H9 (cell line): ENCODE measurements around the gene UCMA. TPM values are rescaled to one million over a fixed set of nuclear protein-coding genes. Genes with fewer than 3 reads are reported as not detected.

ENCODE experiments used
- DNase-seq: peaks from one replicate; pipeline ENCODE4 v3.0.0-alpha.2; 2017
- H2AFZ ChIP-seq: one replicate; pipeline ENCODE4 v1.6.1; 2013; ENCODE audit warnings: mild to moderate bottlenecking, low read length, control low read depth, moderate library complexity
- H2AK5ac ChIP-seq: 2 replicates; pipeline ENCODE4 v1.6.1; 2013; ENCODE audit warnings: low read length, control low read depth, mixed read lengths; ENCODE audit not compliant: insufficient read length
- H2BK120ac ChIP-seq: one replicate; pipeline ENCODE4 v1.6.1; 2013; ENCODE audit warnings: low read depth, mild to moderate bottlenecking, low read length, control low read depth, inconsistent platforms; ENCODE audit not compliant: poor library complexity, severe bottlenecking
- H2BK12ac ChIP-seq: 2 replicates; pipeline ENCODE4 v1.6.1; 2013; ENCODE audit warnings: low read length, control low read depth, mixed read lengths, low read depth; ENCODE audit not compliant: insufficient read length
- H2BK15ac ChIP-seq: 2 replicates; pipeline ENCODE4 v1.6.1; 2013; ENCODE audit warnings: low read depth, low read length, control low read depth
- H2BK20ac ChIP-seq: one replicate; pipeline ENCODE4 v1.6.1; 2013; ENCODE audit warnings: low read depth, mild to moderate bottlenecking, low read length, control low read depth, inconsistent platforms; ENCODE audit not compliant: poor library complexity, severe bottlenecking
- H2BK5ac ChIP-seq: 2 replicates; pipeline ENCODE4 v1.6.1; 2013; ENCODE audit warnings: low read length, control low read depth, mixed read lengths; ENCODE audit not compliant: insufficient read length
- H3K14ac ChIP-seq: 2 replicates; pipeline ENCODE4 v1.6.1; 2013; ENCODE audit warnings: low read length, control low read depth; ENCODE audit not compliant: insufficient read depth
- H3K18ac ChIP-seq: 2 replicates; pipeline ENCODE4 v1.6.1; 2013; ENCODE audit warnings: low read depth, mild to moderate bottlenecking, mixed read lengths, low read length, control low read depth; ENCODE audit not compliant: insufficient read length
- H3K23ac ChIP-seq: 2 replicates; pipeline ENCODE4 v1.6.1; 2013; ENCODE audit warnings: low read length, control low read depth, mixed read lengths, low read depth; ENCODE audit not compliant: insufficient read length
- H3K23me2 ChIP-seq: 2 replicates; pipeline ENCODE4 v1.6.1; 2013; ENCODE audit warnings: low read depth, mild to moderate bottlenecking, mixed read lengths, low read length, control low read depth; ENCODE audit not compliant: insufficient read length, poor library complexity, severe bottlenecking
- H3K27ac ChIP-seq: 2 replicates; pipeline ENCODE4 v1.5.1; 2013; ENCODE audit warnings: low read length, control low read depth, mixed read lengths, low read depth; ENCODE audit not compliant: insufficient read length
- H3K27me3 ChIP-seq: 2 replicates; pipeline ENCODE4 v1.6.1; 2013; ENCODE audit warnings: low read length, control low read depth, inconsistent platforms; ENCODE audit not compliant: insufficient read depth
- H3K4ac ChIP-seq: 2 replicates; pipeline ENCODE4 v1.6.1; 2013; ENCODE audit warnings: low read depth, mild to moderate bottlenecking, control low read depth, inconsistent platforms, low read length, moderate library complexity
- H3K4me1 ChIP-seq: 2 replicates; pipeline ENCODE4 v1.6.1; 2013; ENCODE audit warnings: low read length, control low read depth, inconsistent platforms; ENCODE audit not compliant: insufficient read depth
- H3K4me2 ChIP-seq: 2 replicates; pipeline ENCODE4 v1.6.1; 2013; ENCODE audit warnings: low read length, control low read depth, mixed read lengths; ENCODE audit not compliant: insufficient read length, insufficient read depth
- H3K56ac ChIP-seq: 2 replicates; pipeline ENCODE4 v1.6.1; 2013; ENCODE audit warnings: low read depth, mild to moderate bottlenecking, mixed read lengths, low read length, control low read depth; ENCODE audit not compliant: insufficient read length
- H3K79me1 ChIP-seq: 2 replicates; pipeline ENCODE4 v1.6.1; 2013; ENCODE audit warnings: low read depth, mild to moderate bottlenecking, moderate library complexity, low read length, control low read depth, inconsistent platforms; ENCODE audit not compliant: insufficient read depth, poor library complexity, severe bottlenecking
- H3K79me2 ChIP-seq: 2 replicates; pipeline ENCODE4 v1.6.1; 2013; ENCODE audit warnings: low read length, control low read depth, inconsistent platforms; ENCODE audit not compliant: insufficient read depth
- H3K9ac ChIP-seq: 2 replicates; pipeline ENCODE4 v1.6.1; 2013; ENCODE audit warnings: low read length, control low read depth, mixed read lengths; ENCODE audit not compliant: insufficient read length; ENCODE audit errors: extremely low read depth
- H3K9me3 ChIP-seq: one replicate; pipeline ENCODE4 v1.6.1; 2013; ENCODE audit warnings: low read depth, low read length, inconsistent platforms; ENCODE audit not compliant: control insufficient read depth
- H3T11ph ChIP-seq: one replicate; pipeline ENCODE4 v1.6.1; 2013; ENCODE audit warnings: mild to moderate bottlenecking, low read length, control low read depth, inconsistent platforms
- H4K20me1 ChIP-seq: one replicate; pipeline ENCODE4 v1.6.1; 2013; ENCODE audit not compliant: control insufficient read depth, insufficient read length, insufficient read depth
- H4K5ac ChIP-seq: 2 replicates; pipeline ENCODE4 v1.6.1; 2013; ENCODE audit warnings: low read depth, mild to moderate bottlenecking, mixed read lengths, low read length, control low read depth; ENCODE audit not compliant: insufficient read length
- H4K8ac ChIP-seq: replicated peaks from 2 replicates; pipeline ENCODE4 v1.6.1; 2013; ENCODE audit warnings: low read length, control low read depth, mixed read lengths, low read depth; ENCODE audit not compliant: insufficient read length
- H4K91ac ChIP-seq: 2 replicates; pipeline ENCODE4 v1.6.1; 2013; ENCODE audit warnings: low read depth, mild to moderate bottlenecking, moderate library complexity, mixed read lengths, low read length, control low read depth; ENCODE audit not compliant: insufficient read length
- H3K27ac Mint-ChIP-seq, 3 experiments: 2 replicates in 2 of 3; 3 replicates in 1 of 3; pipeline ENCODE4 v1.8.0; 2020 to 2021; ENCODE audit warnings: mixed read lengths in 3 of 3, mild to moderate bottlenecking in 1 of 3, moderate library complexity in 1 of 3
- H3K27me3 Mint-ChIP-seq: 2 replicates; pipeline ENCODE4 v1.8.0; 2021; ENCODE audit warnings: low read depth, mild to moderate bottlenecking, moderate library complexity, mixed read lengths
- H3K36me3 Mint-ChIP-seq, 3 experiments: 2 replicates in 2 of 3; 3 replicates in 1 of 3; pipeline ENCODE4 v1.8.0; 2020 to 2021; ENCODE audit warnings: low read depth in 3 of 3, mixed read lengths in 3 of 3; ENCODE audit not compliant: insufficient read depth in 1 of 3
- H3K4me1 Mint-ChIP-seq, 2 experiments: 2 replicates each; pipeline ENCODE4 v1.8.0; 2020; ENCODE audit warnings: mixed read lengths in 2 of 2
- H3K4me3 Mint-ChIP-seq, 2 experiments: 2 replicates in 1 of 2; 3 replicates in 1 of 2; pipeline ENCODE4 v1.8.0; 2020 to 2021; ENCODE audit warnings: mild to moderate bottlenecking in 2 of 2, mixed read lengths in 2 of 2, moderate library complexity in 1 of 2
- H3K9me3 Mint-ChIP-seq, 2 experiments: 2 replicates in 1 of 2; 3 replicates in 1 of 2; pipeline ENCODE4 v1.8.0; 2020; ENCODE audit warnings: mild to moderate bottlenecking in 2 of 2, mixed read lengths in 2 of 2, moderate library complexity in 1 of 2
- WGBS: extraction: QIAGEN DNeasy Blood & Tissue Kit; methylation state at CpG from one replicate; pipeline ENCODE4 v1.1.7; 2013; ENCODE audit warnings: missing lambda C conversion rate, low lambda C conversion rate, mixed read lengths; ENCODE audit not compliant: insufficient read length; ENCODE audit errors: extremely low coverage; 5-methylcytosine and 5-hydroxymethylcytosine counted together
- total RNA-seq: library from RNA; stranded (reverse); gene quantifications from 2 replicates; pipeline ENCODE4 v1.2.1, GENCODE V29; 2021
- TF ChIP-seq, protein P1 (sequence below): fragments of 200-600 bp; sonication (generic); conservative IDR thresholded peaks from 3 replicates; pipeline ENCODE4 v1.8.0; 2021; ENCODE audit warnings: antibody characterized with exemption, mild to moderate bottlenecking

Gene UCMA
- total RNA-seq, 1 experiment from 2014 or later, result not detected

DNA sequence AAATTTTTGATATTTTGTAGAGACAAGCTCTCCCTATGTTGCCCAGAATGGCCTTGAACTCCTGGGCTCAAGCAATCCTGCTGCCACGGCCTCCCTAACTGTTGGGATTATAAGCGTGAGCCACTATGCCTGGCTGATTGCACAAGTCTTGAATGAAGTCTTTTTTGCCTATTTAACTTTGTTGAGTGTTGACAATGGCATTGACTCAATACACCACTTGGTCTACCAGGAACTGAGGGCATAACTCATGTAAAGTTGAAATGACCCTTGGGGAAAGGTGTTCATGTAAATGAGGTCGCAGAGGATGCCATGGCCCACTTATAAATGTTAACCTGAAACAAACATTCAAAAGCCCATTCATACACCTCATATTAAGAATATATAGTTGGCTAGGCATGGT, 7.4 kb upstream of the UCMA start:
- Histone ChIP-seq H4K8ac (no peak overlapping the region), H2BK5ac (no peak overlapping the region), H2AFZ (no peak overlapping the region), H3K18ac (no peak overlapping the region), H2BK20ac (no peak overlapping the region), H3K14ac (no peak overlapping the region), H2BK120ac (no peak overlapping the region), H3K4me2 (no peak overlapping the region), H3K23ac (no peak overlapping the region), H3K9ac (no peak overlapping the region), H3K4ac (no peak overlapping the region), H3K79me2 (no peaks in the 10 kb centered on the region), H2BK15ac (no peak overlapping the region), H3K9me3 (no peaks in the 10 kb centered on the region), H3K56ac (no peak overlapping the region), H4K91ac (no peak overlapping the region), H3K23me2 (no peaks in the 10 kb centered on the region), H2AK5ac (no peak overlapping the region), H3T11ph (no peak overlapping the region), H3K27ac (no peak overlapping the region), H2BK12ac (no peak overlapping the region), H3K27me3 (no peaks in the 10 kb centered on the region), H4K20me1 (no peaks in the 10 kb centered on the region), H3K4me1 (no peaks in the 10 kb centered on the region), H4K5ac (no peak overlapping the region), H3K79me1 (no peaks in the 10 kb centered on the region)
- no peaks in the 10 kb centered on the region for H3K36me3 Mint-ChIP-seq
- H3K27ac Mint-ChIP-seq, result no peak overlapping the region
- H3K4me3 Mint-ChIP-seq, result no peak overlapping the region
- H3K9me3 Mint-ChIP-seq, result no peaks in the 10 kb centered on the region
- WGBS, result no CpG with 5 or more reads among the region's 3 CpGs
- H3K4me1 Mint-ChIP-seq, result no peaks in the 10 kb centered on the region
- H3K27me3 Mint-ChIP-seq, result no peaks in the 10 kb centered on the region
- DNase-seq, result no peak
- TF ChIP-seq, protein P1, sequence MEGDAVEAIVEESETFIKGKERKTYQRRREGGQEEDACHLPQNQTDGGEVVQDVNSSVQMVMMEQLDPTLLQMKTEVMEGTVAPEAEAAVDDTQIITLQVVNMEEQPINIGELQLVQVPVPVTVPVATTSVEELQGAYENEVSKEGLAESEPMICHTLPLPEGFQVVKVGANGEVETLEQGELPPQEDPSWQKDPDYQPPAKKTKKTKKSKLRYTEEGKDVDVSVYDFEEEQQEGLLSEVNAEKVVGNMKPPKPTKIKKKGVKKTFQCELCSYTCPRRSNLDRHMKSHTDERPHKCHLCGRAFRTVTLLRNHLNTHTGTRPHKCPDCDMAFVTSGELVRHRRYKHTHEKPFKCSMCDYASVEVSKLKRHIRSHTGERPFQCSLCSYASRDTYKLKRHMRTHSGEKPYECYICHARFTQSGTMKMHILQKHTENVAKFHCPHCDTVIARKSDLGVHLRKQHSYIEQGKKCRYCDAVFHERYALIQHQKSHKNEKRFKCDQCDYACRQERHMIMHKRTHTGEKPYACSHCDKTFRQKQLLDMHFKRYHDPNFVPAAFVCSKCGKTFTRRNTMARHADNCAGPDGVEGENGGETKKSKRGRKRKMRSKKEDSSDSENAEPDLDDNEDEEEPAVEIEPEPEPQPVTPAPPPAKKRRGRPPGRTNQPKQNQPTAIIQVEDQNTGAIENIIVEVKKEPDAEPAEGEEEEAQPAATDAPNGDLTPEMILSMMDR, result no peak
